CD14-positive monocyte (primary cell): Measurements from ENCODE around the gene TGM1. TPM values are rescaled to one million over a fixed set of nuclear protein-coding genes. Genes with fewer than 3 reads are reported as not detected.
"Not testable (repeated sequence)": the region's sequence is repeated elsewhere in the genome, so short reads cannot be mapped to it uniquely, and the experiment has no call there.

Experiments used
- DNase-seq, 3 donors: peaks; one replicate each; pipeline ENCODE4 v3.0.0-alpha.2; 2011 to 2022
- H2AFZ ChIP-seq: 2 replicates; pipeline ENCODE4 v1.6.0; 2012; ENCODE audit warnings: mild to moderate bottlenecking, low read depth, low read length, inconsistent platforms; ENCODE audit not compliant: insufficient read depth, poor library complexity, severe bottlenecking
- H3K27ac ChIP-seq, 2 donors: 1 replicate in 1 of 2; 2 replicates in 1 of 2; pipeline ENCODE4 v1.5.1; 2012 to 2013; ENCODE audit warnings: low read length in 2 of 2, control low read depth in 1 of 2, inconsistent platforms in 1 of 2, low read depth in 1 of 2, mild to moderate bottlenecking in 1 of 2
- H3K27me3 ChIP-seq, 2 donors: one replicate each; pipeline versions ENCODE4 v1.6.0 to v1.6.1; 2011 to 2013; ENCODE audit warnings: low read length in 2 of 2; ENCODE audit not compliant: control insufficient read depth in 2 of 2, insufficient read depth in 2 of 2
- H3K36me3 ChIP-seq, 2 donors: replicated peaks in 1 of 2; 1 replicate in 1 of 2; 2 replicates in 1 of 2; pipeline versions ENCODE4 v1.5.1 to v1.6.1; 2012 to 2013; ENCODE audit warnings: low read length in 2 of 2, control low read depth in 1 of 2, inconsistent platforms in 1 of 2, mild to moderate bottlenecking in 1 of 2; ENCODE audit not compliant: insufficient read depth in 2 of 2, control insufficient read depth in 1 of 2
- H3K4me1 ChIP-seq, 2 donors: 1 replicate in 1 of 2; 2 replicates in 1 of 2; pipeline versions ENCODE4 v1.5.1 to v1.6.1; 2012 to 2013; ENCODE audit warnings: low read length in 2 of 2, control low read depth in 1 of 2, inconsistent platforms in 1 of 2, mild to moderate bottlenecking in 1 of 2, moderate library complexity in 1 of 2; ENCODE audit not compliant: insufficient read depth in 2 of 2, control insufficient read depth in 1 of 2
- H3K4me2 ChIP-seq: replicated peaks from 2 replicates; pipeline ENCODE3; 2012; ENCODE audit warnings: low read length, moderate library complexity, mild to moderate bottlenecking; ENCODE audit not compliant: poor library complexity, severe bottlenecking; ENCODE audit errors: extremely low read depth
- H3K4me3 ChIP-seq, 3 experiments: fragments of 200-600 bp in 1 of 3; sonication (generic) in 1 of 3; replicated peaks in 1 of 3; 1 replicate in 2 of 3; 2 replicates in 1 of 3; pipeline ENCODE4 v1.5.1; 2011 to 2013; ENCODE audit warnings: low read length in 3 of 3, mild to moderate bottlenecking in 3 of 3, control low read depth in 2 of 3, low read depth in 2 of 3, inconsistent platforms in 1 of 3, moderate library complexity in 1 of 3
- H3K79me2 ChIP-seq: 2 replicates; pipeline ENCODE4 v1.6.0; 2012; ENCODE audit warnings: mild to moderate bottlenecking, control low read depth, inconsistent platforms, low read length, moderate library complexity; ENCODE audit not compliant: insufficient read depth
- H3K9ac ChIP-seq: 2 replicates; pipeline ENCODE4 v1.6.0; 2017; ENCODE audit warnings: low read length, mild to moderate bottlenecking; ENCODE audit not compliant: insufficient read depth, poor library complexity, severe bottlenecking
- H3K9me3 ChIP-seq, 2 donors: replicated peaks in 1 of 2; 1 replicate in 1 of 2; 2 replicates in 1 of 2; pipeline versions ENCODE4 v1.5.1 to v1.6.1; 2012 to 2013; ENCODE audit warnings: low read length in 2 of 2, control low read depth in 1 of 2; ENCODE audit not compliant: control insufficient read depth in 1 of 2, insufficient read depth in 1 of 2
- H4K20me1 ChIP-seq: 2 replicates; pipeline ENCODE4 v1.6.0; 2012; ENCODE audit warnings: mild to moderate bottlenecking, low read length, control low read depth, moderate library complexity; ENCODE audit not compliant: insufficient read depth
- H3K27ac Mint-ChIP-seq, 7 donors: one replicate each; pipeline ENCODE4 v1.8.0; 2020; ENCODE audit warnings: mild to moderate bottlenecking in 7 of 7, mixed read lengths in 7 of 7, moderate library complexity in 6 of 7, inconsistent platforms in 2 of 7
- H3K27me3 Mint-ChIP-seq, 3 donors: one replicate each; pipeline ENCODE4 v1.8.0; 2021 to 2022; ENCODE audit warnings: low read depth in 3 of 3, mild to moderate bottlenecking in 3 of 3, mixed read lengths in 3 of 3, moderate library complexity in 3 of 3, inconsistent platforms in 1 of 3
- H3K36me3 Mint-ChIP-seq, 2 donors: one replicate each; pipeline ENCODE4 v1.8.0; 2020; ENCODE audit warnings: mixed read lengths in 2 of 2, inconsistent platforms in 1 of 2, mild to moderate bottlenecking in 1 of 2
- H3K4me1 Mint-ChIP-seq: one replicate; pipeline ENCODE4 v1.8.0; 2020; ENCODE audit warnings: mild to moderate bottlenecking, mixed read lengths
- H3K4me3 Mint-ChIP-seq, 2 donors: one replicate each; pipeline ENCODE4 v1.8.0; 2020; ENCODE audit warnings: mild to moderate bottlenecking in 2 of 2, mixed read lengths in 2 of 2, moderate library complexity in 1 of 2
- H3K9me3 Mint-ChIP-seq, 7 donors: one replicate each; pipeline ENCODE4 v1.8.0; 2020 to 2022; ENCODE audit warnings: mixed read lengths in 7 of 7, mild to moderate bottlenecking in 6 of 7, moderate library complexity in 6 of 7, inconsistent platforms in 2 of 7
- CTCF ChIP-seq: fragments of 200-600 bp; IDR thresholded peaks from one replicate; pipeline ENCODE4 v1.8.0; 2022; ENCODE audit warnings: antibody characterized with exemption, mild to moderate bottlenecking
- WGBS: methylation state at CpG from one replicate; pipeline ENCODE4 v1.1.5; 2013; ENCODE audit warnings: missing lambda C conversion rate; ENCODE audit not compliant: insufficient coverage; 5-methylcytosine and 5-hydroxymethylcytosine counted together
- intact Hi-C, 2 donors: fragments of 100-400 bp; cut with micrococcal nuclease; formaldehyde crosslinking; loops; one replicate each; pipeline versions ENCODE4 v1.15.0 to v1.15.1; 2023
- polyA plus RNA-seq, 3 donors: library from polyadenylated mRNA; depleted of rRNA in 1 of 3; unstranded in 2 of 3; stranded (reverse) in 1 of 3; fragments of 300-500 nt in 2 of 3; fragments of >200 nt in 1 of 3; fragmentation: Illumina TruSeq in 2 of 3; gene quantifications; 1 replicate in 2 of 3; 2 replicates in 1 of 3; pipeline ENCODE4 v1.2.3, GENCODE V29; 2012 to 2021

TGM1 gene
- polyA plus RNA-seq, 3 donors, result 7.8 TPM; not detected in 2

- no peak overlapping the region for H3K4me3 ChIP-seq
- H4K20me1 ChIP-seq, result peaks cover 3% of the 10 kb centered on the region
- H3K27me3 ChIP-seq, result no peaks in the 10 kb centered on the region
- H3K4me2 ChIP-seq, result peak overlapping the region; percentile 20
- Mint-ChIP-seq H3K4me3 (peak overlapping the region in 1 of 2 donors; percentile 65), H3K9me3 (peaks cover 0 to 2% (median 0%) of the 10 kb centered on the region in 7 donors), H3K27ac (peak overlapping the region in 6 of 7 donors; percentile 4 to 93 (median 71)), H3K27me3 (no peaks in the 10 kb centered on the region), H3K4me1 (peaks cover 39% of the 10 kb centered on the region), H3K36me3 (peaks cover 23 to 31% of the 10 kb centered on the region in 2 donors)
- H3K36me3 ChIP-seq, result peaks cover 13 to 29% of the 10 kb centered on the region in 2 donors
- DNase-seq, result peak in 2 of 3 donors; percentile 31 to 37
- intact Hi-C loops, result loop anchor here in 1 of 2 donors (10.0 kb wide), 1 partner anchor 188 kb away; no protein-coding TSS in a partner anchor
- H3K4me1 ChIP-seq, result peaks cover 18 to 50% of the 10 kb centered on the region in 2 donors
- 100% methylated on average over 2 of the region's 3 CpGs for WGBS
- H2AFZ ChIP-seq, result peak overlapping the region; percentile 60
- no peak overlapping the region for H3K9ac ChIP-seq
- TF ChIP-seq CTCF, result no peak
- H3K27ac ChIP-seq, result peak overlapping the region in 1 of 2 donors; percentile 60
- peaks cover 4% of the 10 kb centered on the region for H3K79me2 ChIP-seq
- H3K9me3 ChIP-seq, result no peaks in the 10 kb centered on the region
Measured at GRCh38 chr14:24246765-24247212, 16.2 kb downstream of the TGM1 start.

- Histone ChIP-seq H3K36me3 (peaks cover 16 to 29% of the 10 kb centered on the region in 2 donors), H3K27ac (peak overlapping the region in 1 of 2 donors; percentile 2), H3K4me1 (peaks cover 32 to 56% of the 10 kb centered on the region in 2 donors), H3K79me2 (peaks cover 18% of the 10 kb centered on the region), H4K20me1 (peaks cover 18% of the 10 kb centered on the region)
- not testable (repeated sequence) for H3K4me3 Mint-ChIP-seq, DNase-seq, H3K27me3 ChIP-seq, H3K9me3 ChIP-seq, H3K9ac ChIP-seq, H2AFZ ChIP-seq, H3K9me3 Mint-ChIP-seq, H3K27me3 Mint-ChIP-seq, H3K4me3 ChIP-seq, H3K4me2 ChIP-seq
- Mint-ChIP-seq H3K27ac (peak overlapping the region in 1 of 7 donors; percentile 12), H3K36me3 (peaks cover 28 to 33% of the 10 kb centered on the region in 2 donors), H3K4me1 (peaks cover 43% of the 10 kb centered on the region)
- 98% methylated on average over 8 of the region's 11 CpGs for WGBS
- intact Hi-C loops, result loop anchor here in 1 of 2 donors (10.0 kb wide), 1 partner anchor 189 kb away; no protein-coding TSS in a partner anchor
Measured at GRCh38 chr14:24245350-24245749, 17.6 kb downstream of the TGM1 start.
